ENCODE data around the gene SELENOW.
"Not testable (repeated sequence)": the region's sequence is repeated elsewhere in the genome, so short reads cannot be mapped to it uniquely, and the experiment has no call there.

The SELENOW gene

DNA sequence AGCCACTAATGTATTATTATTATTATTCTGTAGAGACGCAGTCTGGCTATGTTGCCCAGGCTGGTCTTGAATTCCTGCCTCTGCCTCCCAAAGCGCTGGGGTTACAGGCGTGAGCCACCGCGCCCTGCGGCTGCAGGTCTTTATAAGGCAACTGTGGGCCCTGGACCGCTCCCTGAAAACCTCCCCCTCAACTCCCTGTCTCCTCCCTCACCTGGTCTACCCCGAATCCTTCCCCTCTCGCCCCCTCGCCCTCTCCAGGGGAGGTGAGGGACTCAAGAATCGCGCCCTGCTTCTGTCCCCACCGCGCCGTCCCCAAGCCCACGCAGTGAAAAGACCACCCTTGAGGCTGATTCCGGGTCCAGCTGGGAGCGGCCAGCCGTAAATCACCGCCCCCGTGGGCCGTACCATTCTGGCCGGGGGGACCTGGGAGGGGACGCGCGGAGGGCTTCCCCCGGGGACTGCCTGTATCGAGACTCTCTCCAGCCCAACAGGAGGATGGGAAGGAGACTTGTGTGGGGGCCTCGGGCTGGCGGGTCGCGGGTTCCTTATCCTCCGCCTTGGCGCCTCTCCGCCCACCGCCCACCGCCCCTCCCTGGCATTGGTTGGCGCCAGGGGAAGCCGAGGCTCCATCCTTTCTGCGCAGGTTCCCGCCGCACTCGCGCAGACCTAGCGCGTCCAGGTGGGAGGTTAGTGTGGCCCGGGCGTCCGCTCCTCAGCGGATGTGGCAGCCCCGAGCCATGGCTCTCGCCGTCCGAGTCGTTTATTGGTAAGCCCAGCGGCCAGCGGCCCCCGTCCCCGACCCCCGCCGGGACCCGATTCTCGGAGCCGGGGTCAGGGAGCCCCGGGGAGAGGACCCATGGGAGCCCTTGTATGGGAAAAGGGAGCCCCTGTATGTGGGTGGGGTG, at the start of gene SELENOW:
TSS of gene SELENOW (plus strand) at position 655 of the 905 bp plus-strand sequence. CDS start at position 738, 83 bp downstream.
- DNase-seq (ENCODE audit: low read depth) = peak; percentile 61

DNA sequence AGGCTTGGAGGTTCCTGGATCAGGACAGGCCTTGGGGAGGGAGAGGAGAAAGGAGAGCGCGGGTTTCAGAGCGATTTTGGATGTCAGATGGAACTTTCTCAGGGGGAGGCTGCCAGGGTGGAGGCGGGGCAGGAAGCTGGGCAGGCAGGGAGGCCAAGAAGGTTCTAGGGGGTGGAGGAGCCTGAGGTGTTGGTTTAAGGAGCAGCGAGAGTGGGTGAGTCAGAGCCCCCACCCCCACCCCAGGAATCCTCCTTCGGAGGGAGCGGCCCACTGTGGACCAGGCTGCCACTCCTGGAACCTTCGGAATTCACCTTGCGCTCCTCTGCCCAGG, 49.1 kb upstream of the SELENOW start:
- DNase-seq (ENCODE audit: low read depth) = no peak

DNA sequence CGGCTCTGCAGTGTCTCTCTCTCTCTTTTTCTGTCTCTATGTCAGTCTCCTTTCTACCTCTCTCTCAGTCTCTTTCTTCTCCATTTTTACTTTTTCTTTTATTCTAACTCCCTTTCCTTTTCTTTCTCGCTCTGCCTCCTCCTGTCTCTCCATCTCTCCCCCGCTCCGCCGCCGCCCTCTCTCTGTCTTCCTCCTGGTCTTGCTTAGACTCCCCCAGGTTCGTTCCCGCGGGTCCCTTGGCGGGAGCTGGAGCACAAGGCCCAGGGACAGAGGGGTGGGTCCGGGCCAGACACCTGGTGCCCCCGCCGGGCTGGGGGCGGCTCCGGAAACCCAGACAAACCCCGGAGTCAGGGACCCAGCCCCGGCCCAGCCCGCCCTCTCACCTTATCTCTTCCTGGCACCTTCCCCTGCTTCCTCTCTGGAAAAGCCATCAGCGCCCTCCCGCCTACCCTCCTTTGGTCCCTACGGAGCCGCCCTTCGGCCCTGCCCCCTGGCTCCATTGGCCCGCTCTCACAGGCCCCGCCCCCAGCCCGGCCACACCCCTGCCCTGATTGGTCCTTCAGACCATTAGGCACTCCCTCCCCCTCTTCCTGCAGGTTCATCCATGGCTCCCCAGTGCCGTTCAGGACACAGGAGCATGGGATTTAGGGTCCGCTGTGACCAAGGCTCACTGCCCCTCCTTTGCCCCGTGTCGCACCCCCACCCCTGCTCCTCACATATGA, 48.5 kb upstream of the SELENOW start:
- DNase-seq (ENCODE audit: low read depth) = no peak

DNA sequence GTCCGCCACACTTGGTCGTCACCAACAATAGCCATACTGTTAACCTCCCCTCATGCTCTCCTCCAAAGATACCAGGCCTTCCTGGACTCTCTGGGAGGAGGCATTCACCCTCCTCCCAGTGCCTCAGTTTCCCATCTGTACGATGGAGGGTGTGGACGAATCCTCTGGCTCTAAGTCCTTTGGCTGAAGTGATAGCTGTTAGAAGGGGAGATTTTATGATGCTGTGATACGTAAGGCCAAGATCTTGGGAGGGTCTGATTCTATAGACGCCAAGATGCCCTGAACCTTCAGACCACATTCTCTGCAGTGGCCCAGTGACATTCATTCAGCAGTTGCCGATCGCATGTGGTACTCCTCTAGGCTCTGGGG, 48.0 kb upstream of the SELENOW start:
- no peak for DNase-seq (ENCODE audit: low read depth)

DNA sequence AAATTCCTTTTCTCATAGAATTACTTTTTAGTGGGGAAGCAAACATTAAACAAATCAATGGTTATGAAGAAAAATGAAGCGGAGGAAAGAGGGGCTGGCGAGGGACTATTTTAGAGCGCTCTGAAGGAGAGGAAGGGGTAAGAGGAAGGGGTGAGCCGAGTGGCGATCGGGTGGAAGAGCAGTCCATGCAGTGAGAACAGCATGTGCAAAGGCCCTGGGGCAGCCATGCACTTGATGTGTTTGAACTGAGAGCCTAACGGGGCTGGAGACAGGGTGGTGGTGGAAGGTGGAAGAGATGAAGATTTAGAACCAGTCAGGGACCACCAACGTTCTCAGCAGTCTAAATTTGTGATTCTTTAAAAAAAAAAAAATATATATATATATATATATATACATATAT, 47.6 kb upstream of the SELENOW start:
- no peak for DNase-seq (ENCODE audit: low read depth)

DNA sequence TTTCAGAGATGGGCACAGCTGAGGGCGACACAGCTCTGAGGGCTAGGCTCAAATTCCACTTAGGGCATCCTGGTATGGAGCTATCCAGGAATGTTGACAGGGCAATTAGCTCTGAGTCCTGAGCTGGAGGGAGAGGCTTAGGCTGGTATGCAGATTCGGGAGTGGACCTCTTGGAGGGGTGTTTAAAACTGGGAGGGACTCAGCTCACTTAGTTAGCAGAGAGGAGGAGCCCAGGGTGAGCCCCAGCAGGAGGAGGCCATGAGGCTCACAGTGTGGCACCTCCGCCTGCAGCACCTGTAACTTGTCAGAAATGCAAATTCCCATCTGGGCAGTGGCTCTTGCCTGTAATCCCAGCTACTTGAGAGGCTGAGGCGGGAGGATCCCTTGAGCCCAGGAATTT, 43.4 kb upstream of the SELENOW start:
- no peak for DNase-seq (ENCODE audit: low read depth)

DNA sequence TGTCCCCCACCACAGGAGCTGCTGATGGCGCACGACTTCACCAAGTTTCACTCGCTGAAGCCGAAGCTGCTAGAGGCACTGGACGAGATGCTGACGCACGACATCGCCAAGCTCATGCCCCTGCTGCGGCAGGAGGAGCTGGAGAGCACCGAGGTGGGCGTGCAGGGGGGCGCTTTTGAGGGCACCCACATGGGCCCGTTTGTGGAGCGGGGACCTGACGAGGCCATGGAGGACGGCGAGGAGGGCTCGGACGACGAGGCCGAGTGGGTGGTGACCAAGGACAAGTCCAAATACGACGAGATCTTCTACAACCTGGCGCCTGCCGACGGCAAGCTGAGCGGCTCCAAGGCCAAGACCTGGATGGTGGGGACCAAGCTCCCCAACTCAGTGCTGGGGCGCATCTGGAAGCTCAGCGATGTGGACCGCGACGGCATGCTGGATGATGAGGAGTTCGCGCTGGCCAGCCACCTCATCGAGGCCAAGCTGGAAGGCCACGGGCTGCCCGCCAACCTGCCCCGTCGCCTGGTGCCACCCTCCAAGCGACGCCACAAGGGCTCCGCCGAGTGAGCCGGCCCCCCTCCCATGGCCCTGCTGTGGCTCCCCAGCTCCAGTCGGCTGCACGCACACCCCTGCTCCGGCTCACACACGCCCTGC, 37.5 kb upstream of the SELENOW start:
- DNase-seq (ENCODE audit: low read depth) = no peak

DNA sequence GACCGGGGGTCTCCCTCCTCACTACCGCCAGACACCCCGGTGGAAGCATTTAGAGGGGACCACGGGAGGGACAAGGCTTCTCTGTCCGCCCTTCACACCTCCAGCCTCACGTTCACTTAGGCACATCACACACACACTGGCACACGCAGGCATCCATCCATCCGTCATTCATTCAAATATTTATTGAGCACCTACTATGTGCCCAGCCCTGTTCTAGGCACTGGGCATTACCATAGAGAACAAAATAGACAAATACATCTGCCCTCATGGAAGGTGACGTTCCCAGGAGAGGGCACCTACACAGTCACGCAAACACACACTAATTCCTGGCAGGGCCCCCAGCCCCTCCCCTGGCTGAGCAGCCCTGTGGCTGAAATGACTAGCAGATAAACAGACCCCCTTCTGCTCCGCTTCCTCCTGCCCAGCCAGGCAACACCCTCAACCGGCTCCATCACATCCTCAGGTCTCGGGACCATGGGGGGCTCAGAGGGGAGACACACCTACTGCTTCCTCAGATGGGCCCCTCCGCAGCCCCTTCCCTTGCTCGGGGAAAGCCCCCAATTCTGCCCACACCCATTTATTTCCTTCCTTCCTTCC, 36.9 kb upstream of the SELENOW start:
- DNase-seq (ENCODE audit: low read depth) = no peak

DNA sequence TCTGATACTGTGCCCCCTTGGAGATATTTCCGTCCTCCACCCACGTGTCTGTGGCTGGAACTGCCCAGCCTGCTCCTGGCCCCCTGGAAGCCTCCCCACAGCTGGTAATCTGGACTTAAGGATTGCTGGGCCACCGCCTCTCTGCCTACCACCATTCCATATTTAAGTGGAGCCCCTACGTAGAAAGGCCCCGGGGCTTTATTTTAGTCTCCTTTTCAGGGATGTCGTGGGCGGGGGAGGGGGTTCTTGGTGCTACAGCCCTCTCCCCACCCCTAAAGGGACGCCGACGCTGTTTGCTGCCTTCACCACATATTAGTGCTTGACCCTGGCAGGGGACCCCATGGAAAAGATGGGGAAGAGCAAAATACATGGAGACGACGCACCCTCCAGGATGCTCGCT, 35.9 kb upstream of the SELENOW start:
- no peak for DNase-seq (ENCODE audit: low read depth)

DNA sequence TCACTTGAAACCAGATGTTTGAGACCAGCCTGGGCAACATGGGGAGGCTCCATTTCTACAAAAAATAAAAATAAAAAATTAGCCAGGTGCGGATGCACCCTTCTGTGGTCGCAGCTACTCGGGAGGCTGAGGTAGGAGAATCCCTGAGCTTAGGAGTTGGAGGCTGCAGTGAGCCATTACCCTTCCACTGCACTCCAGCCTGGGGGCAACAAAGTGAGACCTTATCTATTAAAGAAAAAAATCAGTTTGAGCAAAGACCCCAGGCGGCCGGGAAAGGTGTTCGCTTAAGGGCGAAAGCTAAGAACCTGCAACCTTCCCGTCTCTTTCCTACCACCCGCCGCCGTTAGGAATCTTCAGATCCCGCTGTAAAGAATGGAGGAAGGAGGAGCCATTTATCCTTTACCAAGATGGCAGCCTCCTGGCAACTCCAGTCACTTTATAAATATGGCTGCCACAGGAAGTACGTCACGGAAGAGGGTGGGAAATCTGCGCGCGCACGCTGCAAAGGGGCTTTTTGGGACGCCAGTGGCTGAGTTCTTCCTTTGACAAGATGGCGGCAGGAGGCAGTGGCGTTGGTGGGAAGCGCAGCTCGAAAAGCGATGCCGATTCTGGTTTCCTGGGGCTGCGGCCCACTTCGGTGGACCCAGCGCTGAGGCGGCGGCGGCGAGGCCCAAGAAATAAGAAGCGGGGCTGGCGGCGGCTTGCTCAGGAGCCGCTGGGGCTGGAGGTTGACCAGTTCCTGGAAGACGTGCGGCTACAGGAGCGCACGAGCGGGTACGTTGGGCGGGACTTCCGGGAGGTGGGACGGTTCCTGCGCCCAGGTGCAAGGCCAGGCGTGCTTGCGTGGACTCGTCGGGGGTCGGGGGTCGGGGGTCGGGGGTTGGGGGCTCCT, 33.2 kb upstream of the SELENOW start, which contains the start of gene NOP53:
TSS of gene NOP53 (plus strand) at position 537 of the 892 bp plus-strand sequence. CDS start at position 551, 14 bp downstream.
- peak; percentile 95 for DNase-seq (ENCODE audit: low read depth)

DNA sequence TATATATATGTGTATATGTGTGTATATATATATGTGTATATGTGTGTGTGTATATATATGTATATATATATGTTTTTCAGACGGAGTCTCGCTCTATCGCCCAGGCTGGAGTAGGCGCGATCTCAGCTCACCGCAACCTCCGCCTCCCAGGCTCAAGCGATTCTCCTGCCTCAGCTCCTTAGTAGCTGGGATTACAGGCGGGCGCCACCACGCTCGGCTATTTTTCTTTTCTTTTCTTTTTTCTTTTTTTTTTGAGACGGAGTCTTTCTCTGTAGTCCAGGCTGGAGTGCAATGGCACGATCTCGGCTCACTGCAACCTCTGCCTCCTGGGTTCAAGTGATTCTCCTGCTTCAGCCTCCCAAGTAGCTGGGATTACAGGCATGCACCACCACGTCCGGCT, 32.4 kb upstream of the SELENOW start:
- DNase-seq (ENCODE audit: low read depth) = not testable (repeated sequence)

DNA sequence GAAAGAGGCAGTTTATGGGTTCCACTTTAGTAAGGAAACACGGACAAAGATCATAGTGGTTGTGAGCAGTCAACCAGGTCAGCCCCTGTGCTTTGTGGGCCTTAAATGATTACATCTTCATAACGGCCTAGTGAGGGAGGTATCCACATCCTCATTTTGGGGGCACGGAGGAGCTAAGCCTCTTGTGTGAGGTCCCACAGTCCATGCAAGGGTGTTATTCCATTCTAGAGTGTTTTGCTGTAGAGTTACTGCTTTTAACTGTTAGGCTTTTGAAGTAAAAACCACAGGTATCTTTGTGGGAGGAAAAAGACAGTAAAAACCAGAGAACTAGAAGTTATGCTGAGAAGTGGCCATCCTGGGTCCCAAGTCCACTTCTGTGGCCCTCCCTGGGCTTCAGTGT, 29.2 kb upstream of the SELENOW start:
- no peak for DNase-seq (ENCODE audit: low read depth)

DNA sequence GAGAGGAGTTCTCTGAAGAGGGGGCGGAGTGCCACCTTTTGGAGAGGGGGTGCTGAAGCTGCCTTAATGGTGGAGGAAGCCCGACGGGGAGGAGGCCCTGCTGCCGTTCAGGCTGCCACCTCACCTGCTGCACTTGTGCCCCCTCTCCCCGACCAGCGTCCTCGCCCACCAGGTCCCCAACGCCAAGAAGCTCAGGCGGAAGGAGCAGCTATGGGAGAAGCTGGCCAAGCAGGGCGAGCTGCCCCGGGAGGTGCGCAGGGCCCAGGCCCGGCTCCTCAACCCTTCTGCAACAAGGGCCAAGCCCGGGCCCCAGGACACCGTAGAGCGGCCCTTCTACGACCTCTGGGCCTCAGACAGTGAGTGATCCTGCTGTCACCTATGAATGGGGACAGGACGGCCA, 27.8 kb upstream of the SELENOW start:
- no peak for DNase-seq (ENCODE audit: low read depth)

DNA sequence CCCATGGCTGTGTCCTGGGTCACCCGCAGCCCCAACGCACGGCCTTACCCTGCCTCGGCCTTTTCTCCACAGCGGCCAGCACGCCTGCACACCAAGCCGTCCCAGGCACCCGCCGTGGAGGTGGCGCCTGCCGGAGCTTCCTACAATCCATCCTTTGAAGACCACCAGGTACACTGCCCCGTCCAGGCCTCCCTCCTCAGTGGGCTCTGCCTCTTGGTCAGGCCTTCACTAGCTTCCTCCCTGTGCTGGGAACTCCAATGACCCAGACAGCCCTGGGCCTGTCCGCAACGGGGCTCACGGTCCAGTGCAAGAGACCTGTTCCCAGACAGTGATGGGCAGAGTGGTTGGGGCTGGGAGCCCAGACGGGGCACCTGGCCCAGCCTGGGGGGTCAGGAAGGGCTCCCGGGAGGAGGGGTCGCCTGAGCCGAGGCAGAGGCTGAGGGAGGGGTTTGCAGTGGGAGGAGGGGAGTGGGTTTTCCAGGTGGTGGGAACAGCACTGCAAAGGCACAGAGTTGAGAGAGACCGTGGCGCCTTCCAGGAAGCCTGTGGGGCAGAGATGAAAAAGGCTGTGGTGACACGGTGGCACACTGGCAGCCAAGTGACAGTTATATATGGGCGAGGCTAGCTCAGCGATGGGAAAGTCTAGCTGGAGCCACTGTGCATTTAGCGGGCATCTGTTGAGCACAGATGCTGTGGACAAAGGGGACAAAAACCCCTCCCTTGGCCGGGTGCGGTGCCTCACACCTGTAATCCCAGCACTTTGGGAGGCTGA, 25.9 kb upstream of the SELENOW start:
- DNase-seq (ENCODE audit: low read depth) = no peak

DNA sequence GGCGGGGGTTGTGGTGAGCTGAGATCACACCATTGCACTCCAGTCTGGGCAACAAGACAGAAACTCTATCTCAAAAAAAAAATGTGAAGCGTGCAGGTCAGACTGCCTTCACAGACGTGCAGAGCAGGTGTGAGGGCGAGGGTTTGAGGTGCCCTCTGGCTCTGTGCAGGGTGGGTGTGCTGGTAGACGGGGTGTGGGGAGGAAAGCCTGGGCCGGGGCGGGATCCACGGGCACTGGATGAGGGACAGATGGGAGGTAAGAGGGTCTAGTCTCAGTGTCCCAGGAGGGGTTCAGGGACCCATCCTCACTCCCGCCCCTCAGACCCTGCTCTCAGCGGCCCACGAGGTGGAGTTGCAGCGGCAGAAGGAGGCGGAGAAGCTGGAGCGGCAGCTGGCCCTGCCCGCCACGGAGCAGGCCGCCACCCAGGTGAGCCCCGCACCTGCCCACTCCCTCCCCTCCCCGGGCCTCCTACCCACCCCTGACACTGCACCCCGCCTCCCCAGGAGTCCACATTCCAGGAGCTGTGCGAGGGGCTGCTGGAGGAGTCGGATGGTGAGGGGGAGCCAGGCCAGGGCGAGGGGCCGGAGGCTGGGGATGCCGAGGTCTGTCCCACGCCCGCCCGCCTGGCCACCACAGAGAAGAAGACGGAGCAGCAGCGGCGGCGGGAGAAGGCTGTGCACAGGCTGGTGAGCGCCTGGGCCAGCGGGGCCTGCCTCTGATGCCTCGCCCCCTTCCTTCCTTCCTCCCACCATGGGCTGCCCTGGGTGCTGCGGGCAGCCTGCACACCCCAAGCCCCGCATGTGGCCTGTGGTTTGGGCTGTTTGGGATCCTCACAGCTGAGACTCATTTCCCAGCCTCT, 24.1 kb upstream of the SELENOW start:
- no peak for DNase-seq (ENCODE audit: low read depth)

DNA sequence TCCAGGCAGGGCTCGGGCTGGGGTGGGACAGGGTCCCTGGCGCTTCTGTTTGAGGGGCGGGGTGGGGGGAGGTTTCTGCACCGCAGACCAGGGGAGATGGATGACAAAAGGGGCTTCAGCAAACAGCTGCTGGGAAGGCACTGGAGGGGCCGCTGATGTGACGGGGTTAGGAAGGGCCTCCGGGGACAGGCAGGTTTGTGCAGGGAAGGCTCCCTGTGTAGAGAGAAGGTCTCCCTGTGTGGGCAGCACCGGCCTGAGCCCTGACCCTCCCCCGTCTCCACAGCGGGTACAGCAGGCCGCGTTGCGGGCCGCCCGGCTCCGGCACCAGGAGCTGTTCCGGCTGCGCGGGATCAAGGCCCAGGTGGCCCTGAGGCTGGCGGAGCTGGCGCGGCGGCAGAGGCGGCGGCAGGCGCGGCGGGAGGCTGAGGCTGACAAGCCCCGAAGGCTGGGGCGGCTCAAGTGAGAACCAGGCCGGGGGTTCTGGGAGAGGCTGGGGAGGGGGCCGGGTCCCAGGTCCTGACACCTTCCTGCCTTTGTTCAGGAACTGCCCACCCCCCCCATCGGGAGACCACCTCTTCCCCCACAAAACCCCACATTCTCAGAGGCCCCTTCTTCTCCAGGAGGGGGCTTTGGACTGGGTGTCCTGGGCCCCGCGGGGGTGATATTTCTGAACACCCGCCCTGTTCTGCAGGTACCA, 23.3 kb upstream of the SELENOW start:
- no peak for DNase-seq (ENCODE audit: low read depth)

DNA sequence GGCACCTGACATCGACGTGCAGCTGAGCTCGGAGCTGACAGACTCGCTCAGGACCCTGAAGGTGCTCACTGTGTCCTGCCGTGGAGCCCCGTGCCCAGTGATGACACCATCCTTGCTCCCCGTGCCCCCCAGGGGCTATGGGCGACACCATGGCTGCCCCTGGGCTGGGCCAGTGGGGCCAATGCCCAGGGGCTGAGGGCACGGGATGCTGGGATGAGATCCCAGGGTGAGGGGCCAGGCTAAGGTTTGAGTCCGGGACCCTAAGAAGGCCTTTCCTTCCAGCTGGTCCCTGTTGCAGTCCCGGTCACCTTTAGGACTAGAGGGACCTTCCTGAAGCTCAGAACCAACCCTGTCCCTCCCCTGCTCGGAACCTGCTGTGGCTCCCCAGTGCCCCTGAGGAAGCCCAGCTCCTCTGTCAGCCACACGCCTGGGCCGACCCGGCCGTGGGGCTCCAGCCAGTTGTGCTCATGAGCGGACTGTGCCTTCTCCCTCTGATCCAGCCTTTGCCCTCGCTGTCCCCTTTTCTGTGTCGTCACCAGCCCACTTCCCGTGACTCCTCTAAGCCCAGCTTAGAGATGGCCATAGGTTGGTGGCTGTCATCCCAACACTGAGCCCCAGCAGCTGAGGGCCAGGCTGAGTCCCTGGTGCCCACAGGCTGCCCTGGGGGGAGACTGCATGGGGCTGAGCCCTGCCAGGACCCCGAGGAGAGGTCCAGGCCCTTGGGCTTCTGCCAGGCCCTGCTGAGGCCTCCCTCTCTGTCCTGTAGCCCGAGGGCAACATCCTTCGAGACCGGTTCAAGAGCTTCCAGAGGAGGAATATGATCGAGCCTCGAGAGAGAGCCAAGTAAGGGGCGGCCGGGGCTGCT, 22.5 kb upstream of the SELENOW start:
- DNase-seq (ENCODE audit: low read depth) = no peak

DNA sequence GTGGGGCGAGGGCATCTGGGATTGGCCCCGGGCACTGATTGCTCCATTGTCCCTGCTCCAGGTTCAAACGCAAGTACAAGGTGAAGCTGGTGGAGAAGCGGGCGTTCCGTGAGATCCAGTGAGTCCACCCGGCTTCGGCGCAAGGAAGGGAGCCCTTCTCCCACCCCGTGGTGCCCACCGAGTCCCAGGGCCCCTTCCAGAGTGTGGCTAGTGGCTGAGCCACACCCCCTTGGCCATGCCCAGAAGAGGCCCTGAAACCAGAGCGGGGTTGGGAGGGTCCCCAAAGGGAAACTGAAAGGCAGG, 21.9 kb upstream of the SELENOW start:
- no peak for DNase-seq (ENCODE audit: low read depth)

Measured in activated T-helper 1 cell treated with Interleukin-2 at 50 U/mL for 16 hours (primary cell).